Endothelial cell of umbilical vein (primary cell): ENCODE results near the gene ZFP36. TPM values are rescaled to one million over a fixed set of nuclear protein-coding genes. Genes with fewer than 3 reads are reported as not detected.
A peak's percentile ranks its signal among the peaks of the same experiment; 100 is the strongest.

Source experiments
- BruUV-seq: library from RNA; stranded (reverse); fragments of 400-500 nt; replicated peaks from 2 replicates; lab custom pipeline; 2021; lab: Mats Ljungman, UMichigan
- CTCF ChIA-PET: fragments of 300-600, 350-600 bp; sonication (Branson Sonifier 250); formaldehyde crosslinking; loops from one replicate; lab custom pipeline; 2021; ENCODE audit warnings: antibody characterized with exemption, inconsistent platforms; lab: Charles Lee
- POLR2A ChIA-PET: fragments of 300-600, 350-600 bp; sonication (Branson Sonifier 250); formaldehyde crosslinking; loops from one replicate; lab custom pipeline; 2021; ENCODE audit warnings: antibody characterized with exemption, inconsistent platforms; lab: Charles Lee
- DNase-seq: peaks from one replicate; pipeline ENCODE4 v3.0.0-alpha.2; 2011; ENCODE audit warnings: low read depth, low spot score
- FAIRE-seq: peaks from 2 replicates; lab custom pipeline; 2011; peaks lifted over from hg19 to GRCh38; lab: Jason Lieb, UNC
- H2AFZ ChIP-seq: 2 replicates; pipeline ENCODE4 v1.6.0; 2012; ENCODE audit warnings: low read depth, low read length, control low read depth, inconsistent platforms
- H3K27ac ChIP-seq: 2 replicates; pipeline ENCODE4 v1.5.1; 2011; ENCODE audit warnings: low read depth, mild to moderate bottlenecking, control low read depth, low read length, moderate library complexity; ENCODE audit not compliant: insufficient read depth
- H3K27me3 ChIP-seq, 2 experiments: 2 replicates each; pipeline versions ENCODE4 v1.6.0 to v1.6.1; 2011; ENCODE audit warnings: low read length in 2 of 2, mixed read lengths in 1 of 2; ENCODE audit not compliant: control insufficient read depth in 2 of 2, insufficient read depth in 2 of 2
- H3K36me3 ChIP-seq, 2 experiments: 2 replicates in 1 of 2; 3 replicates in 1 of 2; pipeline ENCODE4 v1.5.1; 2011; ENCODE audit warnings: low read length in 2 of 2, mild to moderate bottlenecking in 1 of 2, moderate library complexity in 1 of 2; ENCODE audit not compliant: control insufficient read depth in 2 of 2, insufficient read depth in 2 of 2; ENCODE audit errors: extremely low read depth in 1 of 2
- H3K4me1 ChIP-seq: 3 replicates; pipeline ENCODE4 v1.5.1; 2011; ENCODE audit warnings: mild to moderate bottlenecking, low read length; ENCODE audit not compliant: control insufficient read depth, insufficient read depth; ENCODE audit errors: extremely low read depth
- H3K4me2 ChIP-seq: 2 replicates; pipeline ENCODE4 v1.6.1; 2011; ENCODE audit warnings: low read length, control low read depth, mixed read lengths; ENCODE audit not compliant: insufficient read depth
- H3K4me3 ChIP-seq, 3 experiments: fragments of 200-600 bp in 1 of 3; sonication (generic), shearing (Covaris generic) in 1 of 3; replicated peaks in 1 of 3; 2 replicates each; pipeline ENCODE4 v1.5.1; 2011 to 2016; ENCODE audit warnings: control low read depth in 3 of 3, low read length in 3 of 3, mild to moderate bottlenecking in 2 of 3, inconsistent platforms in 1 of 3, low read depth in 1 of 3, moderate library complexity in 1 of 3; ENCODE audit not compliant: insufficient read depth in 1 of 3
- H3K79me2 ChIP-seq: 2 replicates; pipeline ENCODE4 v1.6.0; 2012; ENCODE audit warnings: low read length, inconsistent platforms; ENCODE audit not compliant: control insufficient read depth, insufficient read depth
- H3K9ac ChIP-seq: replicated peaks from 2 replicates; pipeline ENCODE3; 2011; ENCODE audit warnings: low read length, control low read depth; ENCODE audit not compliant: insufficient read depth; ENCODE audit errors: extremely low read depth
- H3K9me1 ChIP-seq: replicated peaks from 3 replicates; pipeline ENCODE4 v1.6.0; 2011; ENCODE audit warnings: mild to moderate bottlenecking, low read length; ENCODE audit not compliant: control insufficient read depth, insufficient read depth; ENCODE audit errors: extremely low read depth
- H3K9me3 ChIP-seq: replicated peaks from 2 replicates; pipeline ENCODE4 v1.5.1; 2012; ENCODE audit warnings: low read length, inconsistent platforms; ENCODE audit not compliant: control insufficient read depth, insufficient read depth
- H4K20me1 ChIP-seq: replicated peaks from 2 replicates; pipeline ENCODE3; 2011; ENCODE audit warnings: mild to moderate bottlenecking, low read length; ENCODE audit not compliant: control insufficient read depth, insufficient read depth; ENCODE audit errors: extremely low read depth
- CTCF ChIP-seq, 2 donors: IDR thresholded peaks; 1 replicate in 1 of 2; 2 replicates in 1 of 2; pipeline ENCODE4 v1.5.1; 2011; ENCODE audit warnings: low read length in 2 of 2, mild to moderate bottlenecking in 2 of 2, moderate library complexity in 2 of 2, control low read depth in 1 of 2, inconsistent platforms in 1 of 2, low read depth in 1 of 2; ENCODE audit not compliant: insufficient read depth in 1 of 2; ENCODE audit errors: extremely low read depth in 1 of 2
- EZH2 ChIP-seq: IDR thresholded peaks from 2 replicates; pipeline ENCODE4 v1.6.1; 2012; ENCODE audit warnings: borderline replicate concordance, low read depth, mild to moderate bottlenecking, moderate library complexity, low read length, inconsistent platforms; ENCODE audit not compliant: severe bottlenecking
- FOS ChIP-seq: IDR thresholded peaks from 2 replicates; pipeline ENCODE4 v1.6.1; 2011; ENCODE audit warnings: mild to moderate bottlenecking, low read length, moderate library complexity, borderline replicate concordance; ENCODE audit not compliant: insufficient read depth
- MAX ChIP-seq: IDR thresholded peaks from 2 replicates; pipeline ENCODE4 v1.6.1; 2011; ENCODE audit not compliant: insufficient read depth, insufficient read length
- MYC ChIP-seq: IDR thresholded peaks from one replicate; pipeline ENCODE4 v1.6.1; 2011; ENCODE audit warnings: mild to moderate bottlenecking, low read depth, low read length
- POLR2A ChIP-seq: IDR thresholded peaks from 2 replicates; pipeline ENCODE4 v1.6.1; 2012; ENCODE audit warnings: low read depth, mild to moderate bottlenecking, control low read depth, low read length
- POLR2AphosphoS5 ChIP-seq: IDR thresholded peaks from 2 replicates; pipeline ENCODE4 v1.6.1; 2012; ENCODE audit warnings: low read depth, mild to moderate bottlenecking, control low read depth, low read length, moderate library complexity; ENCODE audit not compliant: insufficient read depth
- dilution Hi-C: fragments of 300-500 bp; cut with MboI; formaldehyde crosslinking; loops from one replicate; pipeline ENCODE4 v1.15.0; 2019; ENCODE audit warnings: low sequenced_read_pairs; ENCODE audit not compliant: extremely low pct_ligation_motif_present
- intact Hi-C: fragments of 100-400 bp; cut with micrococcal nuclease; formaldehyde crosslinking; loops from one replicate; pipeline ENCODE4 v1.10.0; 2022
- polyA plus RNA-seq, 4 experiments: library from polyadenylated mRNA; depleted of rRNA in 3 of 4; stranded (reverse) in 3 of 4; unstranded in 1 of 4; fragments of >200 nt; gene quantifications; 2 replicates each; pipeline versions ENCODE4 v1.2.1 to v1.2.3, GENCODE V29; 2011 to 2012; ENCODE audit warnings: missing spikeins in 1 of 4
- total RNA-seq: library from RNA; stranded (reverse); gene quantifications from 2 replicates; pipeline ENCODE4 v1.2.3, GENCODE V29; 2021

The ZFP36 gene
- total and polyA plus RNA-seq, 2 donors (not counting 3 experiments of a cell fraction or from before 2014, with no cell fraction given): 12.2 to 21.7 TPM

GRCh38 chr19:39413911-39414608 is 7.4 kb downstream of the ZFP36 start:
- no peaks in the 10 kb centered on the region for H3K9me3 ChIP-seq
- peaks cover 0 to 18% of the 10 kb centered on the region in 2 experiments for H3K36me3 ChIP-seq
- H3K4me2 ChIP-seq: peak overlapping the region; percentile 69
- H3K4me1 ChIP-seq: peaks cover 27% of the 10 kb centered on the region
- ChIA-PET POLR2A (interaction anchor here (1.6 to 2.2 kb wide), 2 partner anchors 14 to 21 kb away, joined by 10 to 18 read pairs; partner anchors contain the start of gene RPS16), CTCF (interaction anchor here (1.0 to 1.9 kb wide), 9 partner anchors 9 to 325 kb away, joined by 3 to 29 read pairs (median 4); partner anchors contain the start of genes RPS16 and SUPT5H)
- H3K9ac ChIP-seq: peak overlapping the region; percentile 97
- DNase-seq (peak; percentile 53), FAIRE-seq (peak; percentile 47)
- H3K79me2 ChIP-seq: peaks cover 13% of the 10 kb centered on the region
- intact Hi-C loops: no loop called here
- H3K9me1 ChIP-seq: no peaks in the 10 kb centered on the region
- H4K20me1 ChIP-seq: no peaks in the 10 kb centered on the region
- peak overlapping the region; percentile 74 to 94 (median 83) for H3K4me3 ChIP-seq
- H3K27ac ChIP-seq: peak overlapping the region; percentile 86
- TF ChIP-seq MAX (no peak), CTCF (IDR thresholded peaks at IDR 0.05; ENCODE audit: extremely low read depth in 1 of 2, insufficient read depth in 1 of 2, low read depth in 1 of 2, low read length in 2 of 2) (peak in 1 of 2 donors; percentile 27), POLR2AphosphoS5 (no peak), POLR2A (no peak), FOS (no peak), MYC (no peak), EZH2 (no peak)
- H3K27me3 ChIP-seq: no peaks in the 10 kb centered on the region
- peak overlapping the region; percentile 40 for H2AFZ ChIP-seq
- TSS peak; percentile 5 for BruUV-seq
- dilution Hi-C loops: no loop called here
